GM19328 (cell line): ENCODE measurements around the gene NPC1L1.

Source experiments
- ATAC-seq: cut with Tn5 transposase; IDR thresholded peaks from one replicate; pipeline ENCODE4 v1.9.1; 2021; ENCODE audit warnings: mild to moderate bottlenecking, moderate library complexity; ENCODE audit not compliant: unreplicated experiment

Gene NPC1L1

GRCh38 chr7:44536090-44536489, 5.0 kb downstream of the NPC1L1 start:
- ATAC-seq: no peak

DNA sequence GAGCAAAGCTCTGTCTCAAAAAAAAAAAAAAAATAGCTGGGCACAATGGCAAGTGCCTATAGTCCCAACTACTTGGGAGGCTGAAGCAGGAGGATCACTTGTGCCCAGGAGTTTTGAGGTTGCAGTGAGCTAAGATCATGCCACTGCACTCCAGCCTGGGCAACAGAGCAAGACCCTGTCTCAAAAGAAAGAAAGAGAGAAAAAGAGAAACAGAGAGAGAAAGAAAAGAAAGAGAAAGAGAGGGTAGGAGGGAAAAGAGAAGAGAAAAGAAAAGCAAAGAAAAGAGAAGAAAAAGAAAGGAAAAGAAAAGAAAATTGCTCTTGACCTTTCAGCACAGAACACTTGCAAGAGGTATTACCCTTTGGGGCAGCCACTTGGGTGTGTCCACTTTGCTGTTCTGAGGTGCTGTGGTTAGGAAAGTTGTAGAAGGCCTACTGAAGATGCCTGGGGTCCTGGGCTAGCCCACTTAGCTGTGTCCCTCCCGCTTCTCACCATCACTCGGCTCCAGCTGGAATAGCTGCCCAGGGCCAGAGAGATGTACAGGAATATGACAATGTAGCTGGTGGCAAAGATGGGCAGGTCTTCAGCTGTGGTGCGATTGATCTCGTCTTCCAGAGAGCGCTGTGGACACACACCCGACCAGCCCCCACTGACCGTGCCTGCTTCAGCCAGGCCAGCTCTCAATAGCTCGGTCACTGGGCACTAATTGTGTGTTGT, 5.6 kb downstream of the NPC1L1 start:
- ATAC-seq: no peak

- no peak for ATAC-seq
Observed at GRCh38 chr7:44534501-44534900, 6.6 kb downstream of the NPC1L1 start.

- no peak for ATAC-seq
Observed at GRCh38 chr7:44534087-44534486, 7.0 kb downstream of the NPC1L1 start.

DNA sequence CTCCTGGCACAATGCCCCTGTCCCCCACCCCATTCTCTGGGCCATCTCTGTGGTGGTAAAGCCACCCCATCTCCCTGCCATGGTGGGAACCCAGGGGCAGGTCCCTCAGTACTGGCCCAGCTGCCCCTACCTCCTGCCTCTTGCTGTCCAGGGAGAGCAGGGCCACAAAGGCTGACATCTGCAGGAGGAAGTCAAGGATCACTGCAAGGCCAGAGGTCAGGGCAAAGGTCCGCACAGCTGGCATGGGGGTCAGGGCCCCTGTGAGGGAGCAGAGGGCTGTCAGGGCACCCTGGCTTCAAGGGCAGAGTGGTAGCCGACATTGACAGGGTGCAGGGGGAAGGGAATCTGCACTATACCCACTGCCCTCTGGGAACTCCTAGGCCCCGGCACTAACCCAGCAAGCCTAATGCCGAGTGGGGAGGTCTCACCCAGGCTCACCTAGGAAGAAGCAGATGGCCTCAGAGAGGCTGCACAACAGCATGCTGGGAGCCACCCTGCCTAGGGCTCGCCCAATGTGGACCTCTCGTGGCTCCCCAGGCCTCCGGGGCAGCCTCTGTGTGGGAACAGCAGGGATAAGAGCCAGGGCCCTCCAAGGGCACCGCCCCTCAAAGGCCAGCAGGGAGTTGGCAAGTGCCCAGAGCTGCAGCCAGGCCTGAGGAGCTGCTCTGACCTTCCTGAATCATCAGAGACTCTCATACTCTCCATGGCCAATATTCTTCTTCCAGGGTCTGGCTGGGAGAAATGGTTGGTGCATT, 7.7 kb downstream of the NPC1L1 start:
- no peak for ATAC-seq

DNA sequence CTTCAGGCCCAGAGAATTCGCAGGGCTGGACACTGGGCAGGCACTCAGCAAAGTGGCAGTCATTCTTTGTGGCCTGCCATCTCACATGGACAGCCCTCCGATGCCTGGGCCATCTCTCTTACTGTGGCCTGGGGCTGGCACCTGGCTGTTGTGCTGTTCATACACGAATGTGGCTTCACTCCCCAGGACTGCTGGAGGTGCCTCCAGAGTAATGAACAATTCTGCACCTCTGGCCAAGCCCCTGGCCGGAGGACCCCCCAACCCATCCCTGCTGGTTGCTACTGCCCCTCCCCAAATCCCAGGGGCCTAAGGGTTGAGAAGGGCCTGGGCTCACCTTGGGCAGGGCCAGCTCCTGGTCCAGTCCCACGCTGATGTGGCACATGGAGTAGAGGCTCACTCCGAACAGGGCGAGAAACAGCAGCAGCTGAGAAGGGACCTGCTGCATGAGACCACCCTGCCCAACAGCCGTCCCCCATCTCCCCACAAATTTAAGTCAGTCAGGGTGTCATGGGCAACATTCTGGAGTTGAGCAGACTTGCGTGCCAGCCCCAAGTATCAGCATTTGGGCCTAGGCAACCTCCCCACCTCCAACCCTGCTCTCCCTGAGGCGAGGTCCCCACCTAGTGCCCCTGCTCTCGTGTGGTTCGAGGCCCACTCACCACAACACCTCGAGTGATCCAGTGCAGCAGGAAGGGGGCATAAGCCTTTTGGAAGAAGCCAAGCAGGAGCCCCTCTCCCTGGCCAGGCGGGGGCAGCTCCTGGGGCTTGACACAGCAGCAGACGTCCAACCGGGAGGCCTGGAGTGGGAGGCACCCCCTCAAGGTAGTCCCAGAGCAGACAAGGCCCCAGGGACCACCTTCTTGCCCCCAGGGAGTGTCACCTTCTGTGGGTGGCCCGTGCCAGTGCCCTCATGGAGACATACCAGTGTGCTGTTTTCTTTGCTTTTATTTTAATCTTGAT, 9.4 kb downstream of the NPC1L1 start:
- ATAC-seq: no peak

DNA sequence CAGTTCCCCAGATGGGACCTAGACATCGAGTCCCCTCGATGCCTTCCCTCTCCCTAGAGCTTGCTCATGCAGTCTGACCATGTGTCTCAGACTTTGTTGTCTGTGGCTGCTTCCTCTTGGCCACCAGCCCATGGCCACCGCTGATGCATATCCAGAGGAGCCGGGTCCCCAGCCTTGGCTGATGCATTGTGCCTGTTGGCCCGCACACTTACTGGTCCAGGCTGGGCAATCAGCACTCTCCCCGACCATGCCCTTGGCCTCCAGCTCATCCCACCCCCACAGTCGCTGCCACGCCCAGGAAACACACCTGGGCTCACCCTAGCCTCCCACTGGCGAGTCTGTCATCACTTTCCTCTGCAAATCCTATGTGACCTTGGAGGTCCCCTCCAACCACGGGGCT, 10.1 kb downstream of the NPC1L1 start:
- no peak for ATAC-seq

- no peak for ATAC-seq
Observed at GRCh38 chr7:44524811-44525388, 16.2 kb downstream of the NPC1L1 start.

DNA sequence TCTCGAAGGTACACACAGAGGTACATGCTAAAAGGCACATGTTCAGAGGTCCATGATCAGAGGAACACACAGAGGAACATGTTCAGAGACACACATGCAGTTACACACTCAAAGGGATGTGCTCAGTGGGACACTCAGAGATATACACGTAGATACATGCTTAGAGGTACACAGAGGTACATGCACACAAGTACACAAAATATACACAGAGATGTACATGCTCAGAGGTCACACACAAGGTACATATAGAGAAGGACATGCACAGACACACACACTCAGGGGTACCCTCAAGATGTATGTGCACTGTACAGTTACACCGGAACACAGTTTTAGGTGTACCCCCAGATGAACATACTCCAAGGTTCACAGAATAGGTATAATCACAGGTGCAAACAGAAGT, 18.8 kb downstream of the NPC1L1 start:
- ATAC-seq: no peak

- ATAC-seq: no peak
Observed at GRCh38 chr7:44521347-44522095, 19.6 kb downstream of the NPC1L1 start.

DNA sequence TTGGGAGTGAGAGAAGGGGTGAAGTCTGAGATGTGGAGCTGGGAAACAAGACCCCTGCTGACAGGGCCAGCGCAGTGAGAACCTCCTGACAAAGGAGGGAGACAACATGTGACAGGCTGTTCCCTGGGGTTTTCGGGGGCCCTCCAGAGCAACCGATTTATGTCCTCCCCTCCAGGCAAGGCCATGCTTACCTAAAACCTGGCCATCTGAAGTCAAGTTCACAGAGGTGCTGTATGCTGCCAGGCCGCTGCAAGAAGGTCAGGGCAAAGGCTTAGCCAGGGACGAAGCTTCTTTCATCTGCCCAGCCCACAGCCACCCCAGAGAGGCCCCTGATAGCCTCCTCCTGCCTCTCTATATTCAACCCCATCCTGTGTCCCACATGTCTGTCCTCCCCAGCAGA, 20.6 kb downstream of the NPC1L1 start:
- no peak for ATAC-seq

- ATAC-seq: no peak
Observed at GRCh38 chr7:44519546-44519945, 21.6 kb downstream of the NPC1L1 start.

DNA sequence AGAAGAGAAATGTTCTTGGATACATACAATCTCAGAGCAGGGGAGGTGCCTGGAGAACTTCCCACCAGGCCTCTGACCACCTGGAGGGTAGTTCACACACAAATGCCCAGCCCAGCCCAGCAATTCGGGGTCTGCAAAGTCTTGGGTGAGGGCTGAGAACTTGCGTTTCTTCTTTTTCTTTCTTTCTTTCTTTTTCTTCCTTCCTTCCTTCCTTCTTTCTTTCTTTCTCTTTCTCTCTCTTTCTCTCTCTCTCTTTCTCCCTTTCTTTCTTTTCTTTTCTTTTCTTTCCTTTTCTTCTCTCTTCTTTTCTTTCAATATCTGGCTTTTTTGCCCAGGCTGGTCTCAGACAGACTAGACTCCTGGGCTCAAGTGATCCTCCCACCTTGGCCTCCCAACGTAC, 22.4 kb downstream of the NPC1L1 start:
- no peak for ATAC-seq

- ATAC-seq: no peak
Observed at GRCh38 chr7:44517175-44517574, 24.0 kb downstream of the NPC1L1 start.

DNA sequence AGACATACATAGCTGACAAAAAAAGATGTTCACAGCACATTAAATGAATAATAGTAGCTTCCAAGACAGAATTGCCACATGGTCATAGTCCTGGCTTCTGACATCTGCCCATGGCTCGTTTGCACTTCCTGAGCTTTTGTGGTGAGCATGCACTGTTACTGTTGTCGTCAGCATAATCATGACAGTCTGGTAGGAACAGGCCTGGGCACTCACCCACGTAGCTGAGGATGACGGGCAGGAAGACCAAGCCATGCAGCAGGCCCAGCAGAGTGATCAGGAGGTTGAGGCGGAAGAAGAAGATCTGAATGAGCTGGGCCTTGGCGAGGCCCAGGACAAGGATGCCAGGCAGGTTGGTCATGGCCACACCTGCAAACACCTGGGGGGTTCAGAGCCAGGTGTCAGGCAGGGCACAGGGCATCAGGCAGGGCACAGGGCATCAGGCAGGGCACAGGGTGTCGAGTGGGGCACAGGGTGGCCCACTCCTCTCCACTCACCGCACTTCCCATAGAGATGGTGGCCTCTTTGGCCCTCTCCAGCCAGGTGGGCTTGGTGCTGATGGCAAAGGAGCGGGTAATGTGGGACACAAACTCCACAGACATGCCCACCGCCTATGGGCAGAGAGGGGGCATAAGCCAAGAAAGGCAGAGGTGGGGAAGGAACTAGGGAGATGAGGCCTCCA, 25.4 kb downstream of the NPC1L1 start:
- no peak for ATAC-seq

DNA sequence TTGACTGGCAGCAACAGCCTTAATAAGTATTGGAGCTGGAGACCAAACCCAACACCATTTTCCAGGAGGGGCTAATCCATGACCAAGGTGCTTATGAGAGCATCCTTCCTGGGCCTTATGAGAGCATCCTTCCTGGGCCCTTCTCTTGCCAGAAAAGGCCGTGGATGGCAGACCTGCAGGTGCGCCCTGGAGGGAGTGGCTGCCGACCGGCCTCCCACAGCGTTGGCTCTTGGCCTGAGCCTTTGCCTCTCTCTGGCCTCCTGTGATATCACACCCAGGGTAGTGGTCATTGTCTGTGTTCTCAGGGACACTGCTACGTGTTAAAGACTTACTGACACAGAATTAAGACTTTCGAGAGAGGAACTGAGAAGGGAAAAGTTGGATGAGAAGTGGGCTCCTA, 28.4 kb downstream of the NPC1L1 start:
- ATAC-seq: no peak

DNA sequence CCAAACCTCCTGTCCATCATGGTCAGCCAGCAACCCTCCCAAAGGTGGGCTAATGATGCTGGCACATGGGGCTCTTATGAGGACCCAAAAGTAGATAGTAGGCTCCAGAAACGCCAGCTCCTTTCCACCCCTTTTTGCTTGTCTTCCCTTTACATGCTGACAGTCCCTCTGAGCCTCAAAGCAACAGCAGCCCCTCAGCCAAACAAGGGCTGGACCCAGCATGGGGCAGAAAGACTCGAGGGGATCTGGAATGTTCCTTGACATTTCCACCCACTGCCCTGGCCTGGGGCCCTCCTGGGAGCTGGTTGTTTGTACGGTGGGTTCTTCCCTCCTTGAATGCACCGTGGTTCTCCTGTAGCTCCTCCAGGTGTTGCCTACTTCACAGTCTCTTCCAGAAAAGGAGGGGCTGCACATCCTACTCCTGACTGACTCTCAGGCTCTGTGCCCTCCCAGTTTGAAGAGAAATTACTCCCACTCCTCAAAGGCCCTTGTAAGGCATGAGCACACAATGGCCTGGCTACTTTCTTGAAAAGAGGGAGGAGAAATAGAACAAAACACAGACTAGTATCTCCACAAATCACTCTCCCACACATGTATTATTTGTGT, 29.2 kb downstream of the NPC1L1 start:
- ATAC-seq: no peak

- no peak for ATAC-seq
Observed at GRCh38 chr7:44511236-44511635, 29.9 kb downstream of the NPC1L1 start.

DNA sequence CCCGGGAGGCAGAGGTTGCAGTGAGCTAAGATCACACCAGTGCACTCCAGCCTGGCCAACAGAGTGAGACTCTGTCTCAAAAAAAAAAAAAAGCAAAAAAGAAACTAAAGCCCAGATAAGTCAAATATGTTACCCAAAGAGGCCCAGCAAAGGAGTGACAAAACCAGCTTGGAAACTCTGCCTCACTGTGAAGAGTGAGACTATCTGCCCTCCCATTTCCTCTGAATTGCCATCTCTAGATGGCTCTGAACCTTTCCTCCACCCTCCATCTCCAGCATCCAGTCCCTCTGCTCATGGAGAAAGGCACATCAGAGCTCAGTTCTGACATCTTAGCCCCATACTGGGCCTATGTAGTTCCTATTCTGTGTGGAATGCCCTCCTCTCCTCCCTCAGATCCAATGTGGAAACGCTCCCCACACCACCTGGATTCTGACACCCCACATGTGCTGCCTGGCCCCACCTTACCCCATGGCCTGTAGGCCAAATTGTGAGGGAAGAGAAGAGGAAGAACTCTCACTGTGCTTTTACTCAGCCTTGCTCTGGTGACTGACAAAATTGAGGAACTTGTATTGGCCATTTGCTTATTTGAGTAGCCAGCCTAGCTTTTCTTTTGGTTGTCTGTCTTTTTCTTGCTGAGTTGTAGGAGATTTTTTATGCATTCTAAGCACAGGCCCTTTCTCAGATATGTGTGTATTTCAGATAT, 32.7 kb downstream of the NPC1L1 start:
- ATAC-seq: no peak
